ENCODE measurements around the gene GPR137B. TPM values are rescaled to one million over a fixed set of nuclear protein-coding genes. Genes with fewer than 3 reads are reported as not detected.

The GPR137B gene
- total and polyA plus RNA-seq, 9 of the 15 experiments (the other 6 are each of a cell fraction or from before 2014, with no cell fraction given): 0.04 to 1.0 (median 0.62) TPM

DNA sequence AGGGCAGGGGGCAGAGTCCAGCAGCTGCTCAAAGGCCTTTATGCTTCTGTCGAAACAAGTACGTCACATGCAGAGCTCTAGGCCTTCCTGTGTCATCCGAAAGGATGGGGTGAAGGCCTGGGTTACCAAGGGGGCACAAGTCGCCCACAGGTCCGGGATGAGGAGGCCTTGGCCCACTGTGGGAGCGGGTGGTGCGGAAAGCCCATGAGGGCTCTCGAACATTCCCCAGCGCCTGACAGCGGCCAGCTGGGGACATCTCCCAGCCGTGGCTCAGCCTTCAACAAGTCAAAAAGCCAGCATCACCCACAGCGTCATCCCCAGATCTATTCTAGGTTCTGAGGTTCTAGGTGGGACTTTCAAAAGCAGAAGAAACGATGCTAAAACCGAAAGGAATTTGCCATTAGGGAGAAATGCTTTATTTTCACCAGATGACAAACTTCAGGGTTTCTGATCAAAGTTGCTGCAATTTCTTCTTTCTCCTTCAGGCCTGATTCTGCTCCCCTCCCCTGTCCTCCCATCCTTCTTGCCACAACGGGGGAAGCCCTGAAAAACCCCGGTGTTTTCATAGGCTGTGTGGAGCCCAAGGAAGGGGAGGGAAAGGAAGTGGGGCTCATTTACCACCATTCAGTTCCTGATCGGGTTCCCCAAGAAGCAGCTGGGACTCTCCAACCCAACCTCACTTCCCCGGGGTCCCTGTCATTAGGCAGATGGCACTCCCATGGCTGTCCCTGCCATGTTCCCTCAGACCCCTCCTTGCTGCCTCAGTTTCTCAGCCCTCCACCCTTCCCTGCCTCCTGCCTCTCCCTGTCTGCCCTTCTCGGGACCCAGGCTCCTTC, 17.6 kb downstream of the GPR137B start:
- CTCF ChIA-PET (ENCODE audit: low intra/inter-chr PET ratio): interaction anchor here (0.6 kb wide), 1 partner anchor 222 kb away, joined by 3 read pairs; no protein-coding TSS in a partner anchor
- BruUV-seq (replicated peaks): no TSS peak
- intact Hi-C loops (cut with micrococcal nuclease) (no loop called here), in situ Hi-C loops (cut with MboI) (no loop called here)
- no peak for DNase-seq (ENCODE audit: extremely low read depth in 1 of 4, low spot score in 3 of 4)
- no peak for TF ChIP-seq NR2C1 (IDR thresholded peaks at IDR 0.05)
- no peak for TF ChIP-seq NR2C1 (tag; IDR thresholded peaks at IDR 0.05)
- peak; percentile 77 for TF ChIP-seq MEIS2 (IDR thresholded peaks at IDR 0.05; ENCODE audit: partially characterized antibody)
- no peak for TF ChIP-seq RBM39 (optimal IDR thresholded peaks at IDR 0.05; ENCODE audit: low read depth, low read length)
- H3K4me3 ChIP-seq: no peak overlapping the region
- H3K27me3 ChIP-seq (ENCODE audit: control insufficient read depth in 2 of 2, insufficient read depth in 2 of 2, low read length in 2 of 2): peaks cover 28 to 55% of the 10 kb centered on the region in 2 experiments
- H3K36me3 ChIP-seq (ENCODE audit: control insufficient read depth, insufficient read depth, low read length): no peaks in the 10 kb centered on the region
- H3K9me1 ChIP-seq (ENCODE audit: control insufficient read depth, insufficient read depth, low read length): no peaks in the 10 kb centered on the region
- no peak overlapping the region for H3K9ac ChIP-seq (ENCODE audit: insufficient read depth in 1 of 2, low read depth in 2 of 2, low read length in 2 of 2)
- FAIRE-seq: no peak
- POLR2A ChIA-PET: no interaction called here
- 0 out of 2 replicates have a peak, but pooled peaks cover 2% of the 10 kb centered on the region for H4K20me1 ChIP-seq (replicated peaks; ENCODE audit: control insufficient read depth, insufficient read depth, low read length)
- H3K9me3 ChIP-seq (replicated peaks; ENCODE audit: control insufficient read depth, insufficient read depth, low read depth, low read length): peaks cover 6% of the 10 kb centered on the region; the same call in 1 of the 2 replicates
- no peak overlapping the region for H3K27ac ChIP-seq (ENCODE audit: extremely low read depth, low read depth, low read length)
- 0 out of 5 replicates have a peak, but pooled peaks cover 0 to 5% of the 10 kb centered on the region in 2 experiments for H3K4me1 ChIP-seq (replicated peaks in 1 of 2; ENCODE audit: control insufficient read depth in 2 of 2, insufficient read depth in 2 of 2, low read length in 2 of 2)
- no peak overlapping the region for H2AFZ ChIP-seq (ENCODE audit: low read depth, low read length)
- no peaks in the 10 kb centered on the region for H3K79me2 ChIP-seq (ENCODE audit: control insufficient read depth, insufficient read depth, low read length)
- H3K4me2 ChIP-seq (ENCODE audit: insufficient read depth, low read length): no peak overlapping the region
- WGBS (ENCODE audit: insufficient coverage, low coverage, missing lambda C conversion rate): 8% methylated on average over 19 of the region's 19 CpGs
- ATAC-seq: peak; percentile 38

All from K562 (cell line).